ENCODE data around the gene DPF3. TPM values are rescaled to one million over a fixed set of nuclear protein-coding genes. Genes with fewer than 3 reads are reported as not detected.

Gene DPF3
- total RNA-seq, 2 donors from 2014 or later: 0.19 to 0.93 TPM

GRCh38 chr14:72786378-72787350 lies 107.2 kb downstream of the DPF3 start:
- intact Hi-C loops (cut with DNase I): no loop called here
- DNase-seq (ENCODE audit: low spot score): no peak

GRCh38 chr14:72783741-72784140 lies 110.2 kb downstream of the DPF3 start:
- intact Hi-C loops (cut with DNase I): no loop called here
- DNase-seq (ENCODE audit: low spot score): peak; percentile 55

GRCh38 chr14:72782817-72783216 lies 111.1 kb downstream of the DPF3 start:
- DNase-seq (ENCODE audit: low spot score): no peak
- intact Hi-C loops (cut with DNase I): no loop called here

GRCh38 chr14:72781561-72782508 lies 112.1 kb downstream of the DPF3 start:
- DNase-seq (ENCODE audit: low spot score): peak; percentile 46

GRCh38 chr14:72780751-72781150 lies 113.2 kb downstream of the DPF3 start:
- intact Hi-C loops (cut with DNase I): no loop called here

More at GRCh38 chr14:72781561-72782508, 112.1 kb downstream of the DPF3 start:
- intact Hi-C loops (cut with DNase I): no loop called here

GRCh38 chr14:72779679-72780078 lies 114.2 kb downstream of the DPF3 start:
- intact Hi-C loops (cut with DNase I): no loop called here
- DNase-seq (ENCODE audit: low spot score): peak; percentile 45

More at GRCh38 chr14:72780751-72781150, 113.2 kb downstream of the DPF3 start:
- no peak for DNase-seq (ENCODE audit: low spot score)

GRCh38 chr14:72777636-72778035 lies 116.3 kb downstream of the DPF3 start:
- DNase-seq (ENCODE audit: low spot score): no peak
- intact Hi-C loops (cut with DNase I): no loop called here

- DNase-seq (ENCODE audit: low spot score): no peak
- intact Hi-C loops (cut with DNase I): no loop called here
Measured at GRCh38 chr14:72776701-72777261, 117.1 kb downstream of the DPF3 start.

- no peak for DNase-seq (ENCODE audit: low spot score)
- intact Hi-C loops (cut with DNase I): no loop called here
Measured at GRCh38 chr14:72775923-72776554, 117.9 kb downstream of the DPF3 start.

GRCh38 chr14:72774894-72775620 lies 118.8 kb downstream of the DPF3 start:
- intact Hi-C loops (cut with DNase I): no loop called here

GRCh38 chr14:72774141-72774540 lies 119.8 kb downstream of the DPF3 start:
- intact Hi-C loops (cut with DNase I): no loop called here
- DNase-seq (ENCODE audit: low spot score): no peak

More at GRCh38 chr14:72774894-72775620, 118.8 kb downstream of the DPF3 start:
- no peak for DNase-seq (ENCODE audit: low spot score)

- intact Hi-C loops (cut with DNase I): no loop called here
- DNase-seq (ENCODE audit: low spot score): no peak
Measured at GRCh38 chr14:72771561-72771960, 122.3 kb downstream of the DPF3 start.

GRCh38 chr14:72766296-72766695 lies 127.6 kb downstream of the DPF3 start:
- intact Hi-C loops (cut with DNase I): no loop called here
- no peak for DNase-seq (ENCODE audit: low spot score)

GRCh38 chr14:72763892-72764291 lies 130.0 kb downstream of the DPF3 start:
- intact Hi-C loops (cut with DNase I): no loop called here
- DNase-seq (ENCODE audit: low spot score): no peak

- intact Hi-C loops (cut with DNase I): no loop called here
Measured at GRCh38 chr14:72759670-72760069, 134.2 kb downstream of the DPF3 start.

GRCh38 chr14:72758993-72759392 lies 134.9 kb downstream of the DPF3 start:
- intact Hi-C loops (cut with DNase I): no loop called here
- no peak for DNase-seq (ENCODE audit: low spot score)

More at GRCh38 chr14:72759670-72760069, 134.2 kb downstream of the DPF3 start:
- DNase-seq (ENCODE audit: low spot score): no peak

- intact Hi-C loops (cut with DNase I): no loop called here
- no peak for DNase-seq (ENCODE audit: low spot score)
Measured at GRCh38 chr14:72758420-72758819, 135.5 kb downstream of the DPF3 start.

GRCh38 chr14:72756967-72757366 lies 136.9 kb downstream of the DPF3 start:
- intact Hi-C loops (cut with DNase I): no loop called here
- DNase-seq (ENCODE audit: low spot score): no peak

Data from posterior vena cava (tissue), 2 donors.